GM12891 (cell line): Measurements from ENCODE around the gene TIPRL.

ENCODE experiments used
- POLR2A ChIP-seq: IDR thresholded peaks from 2 replicates; pipeline ENCODE4 v1.6.1; 2011; ENCODE audit warnings: low read depth, low read length, control low read depth
- POLR2AphosphoS5 ChIP-seq: IDR thresholded peaks from 2 replicates; pipeline ENCODE4 v1.6.1; 2011; ENCODE audit warnings: low read depth, low read length, control low read depth
- TAF1 ChIP-seq: IDR thresholded peaks from 2 replicates; pipeline ENCODE4 v1.6.1; 2011; ENCODE audit warnings: low read depth, low read length, control low read depth

DNA sequence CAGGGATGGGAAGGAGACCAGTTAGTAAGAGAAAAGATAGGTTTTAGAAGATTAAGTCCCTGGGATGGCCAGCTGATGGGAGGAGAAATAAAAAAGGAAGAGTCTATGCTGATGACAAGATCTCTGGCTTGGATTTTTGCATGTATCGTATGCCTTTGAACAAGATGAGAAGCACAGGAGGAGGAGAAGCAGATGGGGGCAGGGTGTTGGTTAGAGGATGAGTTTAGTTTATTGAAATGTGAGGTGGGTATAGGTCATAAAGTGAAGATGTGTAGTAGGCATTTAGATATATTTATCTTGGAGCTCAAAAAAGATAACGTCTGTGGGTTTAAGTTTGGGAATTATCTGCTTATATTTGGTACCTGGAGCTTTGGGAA is 1.4 kb downstream of the TIPRL start:
- TF ChIP-seq POLR2AphosphoS5 = no peak
- TF ChIP-seq POLR2A = no peak
- no peak for TF ChIP-seq TAF1
